Endothelial cell of hepatic sinusoid (primary cell): ENCODE data around the gene MMD.
"Not testable (repeated sequence)": the region's sequence is repeated elsewhere in the genome, so short reads cannot be mapped to it uniquely, and the experiment has no call there.

ENCODE experiments used
- in situ Hi-C: cut with HindIII; loops from 2 replicates; pipeline ENCODE4 v1.10.0; 2017; ENCODE audit warnings: low sequenced_read_pairs

Gene MMD

DNA sequence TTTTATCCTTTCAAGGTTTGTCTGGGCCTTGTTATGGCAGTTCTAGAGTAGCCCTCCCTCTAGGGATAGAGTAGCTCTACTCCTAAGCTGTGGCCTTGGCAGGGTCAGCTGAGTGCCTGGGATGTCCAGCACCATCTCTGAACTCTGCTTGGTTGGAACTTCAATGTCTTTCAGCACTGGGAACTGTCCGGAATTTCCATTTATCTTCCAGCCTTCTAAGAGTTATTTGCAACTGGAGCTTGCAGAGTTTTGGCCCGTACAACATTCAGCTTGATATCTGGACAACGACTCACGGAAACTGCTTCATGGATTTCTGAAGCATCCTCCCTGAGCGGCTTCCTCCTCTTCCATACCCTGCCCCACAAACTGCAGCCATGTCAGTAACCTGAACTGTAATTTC, 22.9 kb downstream of the MMD start:
- in situ Hi-C loops, result no loop called here

DNA sequence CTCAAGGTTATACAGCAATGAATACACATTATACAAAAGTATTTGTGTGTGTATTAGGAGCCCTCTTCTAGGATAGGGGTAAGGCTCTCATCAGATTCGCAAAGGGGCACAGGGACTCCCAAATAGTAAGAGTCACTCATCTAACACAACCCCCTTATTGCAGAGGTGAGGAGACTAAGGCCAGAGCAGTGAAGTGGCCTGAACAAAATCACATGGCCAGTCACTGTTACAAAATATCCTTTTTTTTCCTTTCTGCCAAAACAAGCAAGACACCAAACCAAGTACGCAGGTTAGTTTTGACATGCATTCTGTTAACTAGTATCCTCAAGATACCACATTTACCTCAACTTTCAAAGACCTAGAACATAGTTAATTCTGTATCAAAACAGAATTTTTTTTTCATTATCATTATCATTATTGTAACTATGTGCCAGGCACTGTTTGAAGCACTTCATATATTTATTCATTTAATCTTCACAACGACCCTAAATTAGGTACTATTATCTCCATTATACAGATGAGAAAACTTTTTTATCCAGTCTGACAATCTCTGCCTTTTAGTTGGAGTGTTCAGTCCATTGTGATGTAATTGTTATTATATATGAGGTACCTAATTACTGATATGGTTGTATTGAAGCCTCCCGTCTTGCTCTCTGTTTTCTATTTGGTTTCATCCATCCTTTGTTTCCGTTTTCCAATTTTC, 25.7 kb downstream of the MMD start:
- in situ Hi-C loops, result no loop called here

DNA sequence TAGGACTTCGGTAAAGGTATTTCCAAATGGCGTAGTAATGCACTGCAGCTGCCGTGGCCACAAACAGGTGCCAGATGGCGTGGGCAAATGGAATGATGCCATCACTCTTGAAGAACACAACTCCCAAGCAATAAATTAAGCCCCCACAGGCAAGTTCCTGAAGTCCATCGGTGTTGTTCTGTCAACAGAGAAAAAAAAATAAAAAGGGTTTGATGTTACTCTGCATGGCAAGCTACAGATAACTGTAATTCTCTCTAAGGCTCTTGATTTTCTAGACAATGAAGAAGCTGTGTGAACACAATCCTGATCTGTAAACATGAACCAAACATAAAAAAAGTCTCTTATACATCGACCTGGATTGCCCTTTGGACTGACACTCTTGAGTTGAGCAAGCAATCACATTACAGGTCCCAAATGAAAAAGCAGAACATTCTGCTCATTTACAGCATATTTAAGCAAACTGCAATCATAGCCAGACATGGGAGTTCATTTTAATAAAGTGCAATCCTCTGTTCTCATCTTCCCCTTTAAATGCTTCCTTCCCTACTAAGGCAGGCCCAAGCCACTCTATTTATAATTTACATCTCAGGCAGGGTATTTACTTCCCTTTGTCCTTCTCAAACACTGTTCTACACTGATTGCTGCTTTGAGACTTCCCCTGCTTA, 27.1 kb downstream of the MMD start:
- in situ Hi-C loops, result no loop called here

DNA sequence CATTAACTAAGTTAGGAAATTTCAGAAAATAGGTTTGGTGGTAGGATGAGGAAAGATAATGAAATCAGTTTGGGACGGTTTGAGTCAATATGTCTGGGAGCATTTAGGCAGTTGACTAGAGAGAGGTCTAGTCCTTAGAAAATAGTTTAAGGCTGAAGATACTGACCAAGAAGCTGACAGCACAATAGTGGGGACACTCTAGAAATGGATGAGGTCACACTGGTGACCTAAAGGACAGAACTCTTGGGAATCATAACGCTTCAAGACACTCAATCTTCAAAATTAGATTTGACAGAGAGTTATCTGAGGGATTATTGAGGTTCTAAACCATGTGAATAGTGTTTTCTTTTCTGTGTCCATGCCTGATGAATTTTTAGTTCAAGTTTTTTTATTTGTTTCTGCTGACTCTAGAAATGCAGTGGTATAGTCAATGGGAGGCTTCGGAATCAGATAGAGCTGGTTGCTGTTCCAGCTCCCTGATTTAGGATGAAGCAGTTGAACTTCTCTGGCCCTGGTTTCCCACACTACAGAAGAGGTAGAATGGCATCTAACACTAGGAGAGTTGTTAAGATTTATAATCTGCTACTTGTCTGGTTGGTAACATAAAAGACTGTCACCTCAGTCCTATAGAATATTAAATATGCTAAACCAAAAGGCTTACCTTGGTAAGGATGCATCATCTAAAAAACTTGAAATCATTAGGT, 29.7 kb downstream of the MMD start:
- in situ Hi-C loops, result no loop called here

DNA sequence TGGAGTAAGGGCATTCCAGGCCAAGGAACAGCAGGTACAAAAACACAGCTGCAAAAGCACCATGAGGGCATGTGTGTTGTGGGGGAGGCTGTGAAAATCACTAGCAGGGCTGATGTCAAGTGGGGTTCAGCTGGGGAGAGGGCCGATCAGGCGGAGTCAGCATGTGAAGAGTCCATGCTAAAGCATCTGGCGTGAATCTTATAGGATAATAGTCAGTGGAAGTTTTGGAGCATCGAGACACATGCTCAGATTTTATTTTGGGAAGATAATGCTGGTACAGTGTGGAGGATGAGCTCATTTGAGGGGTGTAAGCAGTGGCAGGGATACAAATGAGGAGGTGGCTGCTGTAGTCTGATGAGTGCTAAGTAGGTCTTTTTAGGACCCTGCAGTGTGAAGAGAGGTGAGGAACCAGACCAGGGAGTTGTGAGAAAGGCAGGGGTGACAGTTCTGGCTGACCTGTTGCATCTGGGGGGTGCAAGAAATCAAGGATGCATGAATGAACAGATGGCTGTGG, 30.3 kb downstream of the MMD start:
- in situ Hi-C loops, result no loop called here

DNA sequence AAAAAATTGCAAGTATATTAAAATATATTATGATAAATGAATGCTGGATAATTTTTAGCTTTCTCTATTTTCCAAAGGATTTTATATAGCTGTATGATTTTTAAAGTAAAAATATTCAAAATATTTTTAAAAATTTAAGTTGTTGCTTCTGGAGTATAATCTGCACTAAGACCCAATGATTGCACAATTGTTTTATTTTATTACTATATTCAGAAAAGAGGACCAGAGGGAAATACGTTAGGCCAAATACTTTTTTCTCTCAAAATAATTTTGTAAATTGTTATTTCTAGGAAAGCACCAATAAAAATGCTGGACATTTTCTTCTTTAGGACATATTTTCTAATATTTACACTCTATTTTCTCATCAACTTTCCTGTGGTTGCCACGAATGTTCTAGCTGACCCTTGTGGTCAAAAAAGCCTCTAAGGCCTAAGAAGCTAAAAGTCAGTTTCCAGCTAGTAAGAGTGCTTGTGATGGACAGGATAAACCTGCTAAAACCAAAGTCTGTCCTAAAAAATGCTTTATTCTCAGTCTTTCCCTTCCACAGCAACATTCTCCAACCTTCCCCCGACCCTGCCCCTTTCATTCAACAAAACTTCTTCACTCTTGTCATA, 31.2 kb downstream of the MMD start:
- in situ Hi-C loops, result no loop called here

DNA sequence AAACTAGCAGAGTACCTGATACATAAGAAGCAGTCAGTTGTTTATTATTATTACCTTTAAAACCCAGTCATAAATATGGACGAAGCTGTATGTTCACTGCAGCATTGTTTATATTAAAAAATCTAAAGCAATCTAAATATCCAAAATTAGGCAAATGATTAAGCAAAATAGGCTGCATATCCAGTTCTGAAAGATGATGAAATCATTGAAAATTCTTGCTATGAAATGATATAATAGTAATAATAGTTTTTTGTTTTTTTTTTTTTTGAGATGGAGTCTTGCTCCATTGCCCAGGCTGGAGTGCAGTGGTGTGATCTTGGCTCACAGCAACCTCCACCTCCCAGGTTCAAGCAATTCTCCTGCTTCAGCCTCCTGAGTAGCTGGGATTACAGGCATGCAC, 31.9 kb downstream of the MMD start:
- in situ Hi-C loops, result not testable (repeated sequence)

DNA sequence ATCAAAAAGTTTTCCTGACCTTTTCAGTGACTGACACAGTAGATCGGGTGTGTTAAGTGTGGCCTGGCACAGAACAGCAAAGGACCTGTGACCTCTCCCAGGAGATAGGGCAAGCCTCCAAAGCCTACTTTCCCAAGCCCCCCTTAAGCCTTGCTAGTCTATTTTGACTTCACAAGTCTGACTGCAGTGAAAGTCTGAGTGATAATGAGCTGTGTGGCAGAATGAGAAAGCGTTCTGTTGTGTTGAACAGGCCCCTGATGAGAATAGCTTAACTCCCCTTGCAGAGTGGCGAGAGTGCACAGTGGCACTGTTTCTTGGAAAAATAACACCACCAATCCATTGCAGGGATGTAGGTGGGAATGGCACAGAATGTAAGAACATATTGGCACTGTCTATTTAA, 32.8 kb downstream of the MMD start:
- in situ Hi-C loops, result no loop called here

DNA sequence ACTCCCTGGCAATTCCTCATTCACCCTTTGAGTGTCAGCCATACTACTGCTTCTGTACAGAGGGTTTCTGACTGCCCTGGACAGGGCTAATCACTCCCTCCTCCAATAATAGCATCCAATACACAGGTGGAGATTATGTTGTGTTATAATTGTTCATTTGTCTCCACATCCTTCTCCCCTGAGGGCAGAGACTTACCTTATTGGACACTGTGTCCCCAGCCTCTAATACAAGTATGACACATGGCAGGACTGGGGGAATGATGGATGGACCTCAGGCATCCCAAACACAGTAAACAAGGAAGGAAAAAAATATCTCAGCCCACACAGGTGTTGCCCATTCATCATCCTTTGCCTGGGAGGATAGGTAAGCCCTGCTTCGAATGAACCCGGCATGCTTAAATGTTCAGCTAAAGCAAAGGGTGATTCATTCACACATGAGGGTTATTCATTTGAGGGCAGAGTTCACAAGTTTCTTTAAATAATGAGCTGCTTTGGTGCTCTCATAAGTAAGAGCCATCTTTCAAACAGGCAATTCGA, 34.8 kb downstream of the MMD start:
- in situ Hi-C loops, result no loop called here

DNA sequence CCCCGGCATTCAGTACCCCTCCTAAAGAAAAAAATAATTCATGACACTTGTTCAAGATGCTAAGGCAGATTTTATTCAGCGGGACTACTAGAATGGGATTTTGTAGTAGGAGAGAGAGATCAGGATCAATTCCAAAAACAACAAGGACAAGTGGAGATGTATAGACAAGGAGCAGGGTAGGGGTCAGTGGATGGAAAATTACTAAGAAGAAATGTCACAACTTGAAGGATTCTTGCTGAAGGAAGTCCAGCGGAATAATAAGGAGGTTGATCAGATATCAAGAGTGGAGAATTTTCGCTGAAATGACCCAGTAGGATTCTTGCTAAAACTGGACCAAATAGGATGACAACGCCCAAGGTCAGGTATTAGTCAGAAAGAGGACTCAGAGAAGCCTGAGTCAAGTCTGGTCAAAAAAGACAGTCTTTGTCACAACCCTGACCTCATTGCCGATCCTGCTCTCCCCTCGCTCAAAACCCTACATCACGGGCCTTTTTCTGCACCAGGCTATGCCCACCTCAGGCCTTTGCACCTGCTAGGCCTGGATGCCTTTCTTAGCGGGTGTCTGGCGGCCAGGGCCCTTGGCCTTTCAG, 36.9 kb downstream of the MMD start:
- in situ Hi-C loops, result no loop called here

DNA sequence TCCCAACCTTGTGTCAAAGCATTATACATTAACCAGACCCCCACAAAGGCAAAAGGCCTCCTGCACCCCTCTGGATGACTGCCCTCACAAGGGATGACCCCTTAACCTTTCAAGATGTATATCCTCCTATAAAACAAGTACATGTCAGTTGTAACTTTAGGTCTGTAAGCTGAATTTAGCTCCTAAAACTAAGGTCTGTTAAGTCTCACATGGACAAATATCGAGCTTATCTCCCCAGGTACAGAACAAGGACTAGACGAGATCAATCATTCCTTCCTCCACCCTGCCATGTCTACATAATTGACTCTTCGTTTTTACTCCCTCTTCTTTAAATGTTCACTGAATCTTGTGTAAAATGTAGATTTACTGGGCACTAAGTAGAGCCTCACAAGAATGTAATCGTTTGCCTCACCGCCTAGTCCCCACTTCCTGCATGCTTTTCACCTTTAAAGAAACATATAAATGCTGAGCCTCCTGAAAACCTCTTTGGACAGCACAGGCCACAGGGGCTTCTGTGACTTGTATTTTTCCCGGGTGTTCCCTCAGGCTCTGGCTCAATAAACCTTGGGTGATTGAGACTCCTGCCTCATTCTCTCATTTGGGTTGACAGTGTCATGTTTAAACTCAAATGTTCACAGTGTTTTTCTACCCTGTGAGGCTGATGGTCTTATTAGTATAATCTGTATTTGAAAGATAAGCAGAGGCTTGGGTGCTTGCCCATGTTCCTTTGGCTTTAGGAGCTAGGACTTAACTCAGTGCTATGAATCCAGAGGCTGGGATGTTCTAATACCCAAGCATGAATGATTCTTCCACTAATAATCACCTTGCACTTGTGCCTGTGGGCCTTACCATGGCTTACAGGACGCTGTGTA, 37.6 kb downstream of the MMD start:
- in situ Hi-C loops, result no loop called here

DNA sequence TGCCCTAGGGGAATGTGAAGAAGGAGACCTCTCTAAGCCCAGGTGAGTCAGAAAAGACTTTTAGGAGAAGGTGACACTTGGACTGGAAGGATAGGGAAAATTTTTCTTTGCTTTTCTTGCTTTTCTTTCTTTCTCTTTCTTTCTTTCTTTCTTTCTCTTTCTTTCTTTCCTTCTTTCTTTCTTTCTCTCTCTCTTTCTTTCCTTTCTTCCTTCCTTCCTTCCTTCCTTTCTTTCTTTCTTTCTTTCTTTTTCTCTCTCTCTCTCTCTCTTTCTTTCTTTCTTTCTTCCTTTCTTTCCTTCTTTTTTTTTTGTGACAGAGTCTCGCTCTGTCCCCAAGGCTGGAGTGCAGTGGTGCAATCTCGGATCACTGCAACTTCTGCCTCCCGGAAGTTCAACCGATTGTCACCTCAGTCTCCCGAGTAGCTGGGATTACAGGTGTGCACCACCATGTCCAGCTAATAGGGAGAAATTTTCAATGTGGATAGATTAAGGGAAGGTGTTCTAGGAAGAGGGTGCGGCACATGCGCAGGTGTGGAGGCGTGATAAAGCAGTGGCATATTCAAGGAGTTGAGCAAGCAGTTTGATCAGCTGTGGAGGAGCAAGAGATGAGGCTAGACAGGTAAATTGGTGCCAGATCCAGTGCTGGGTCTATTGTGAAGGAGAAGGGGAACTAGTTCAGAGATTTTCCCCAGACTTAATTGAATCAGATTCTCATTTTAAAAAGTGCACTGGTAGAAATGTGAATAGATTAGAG, 40.4 kb downstream of the MMD start:
- in situ Hi-C loops, result no loop called here

DNA sequence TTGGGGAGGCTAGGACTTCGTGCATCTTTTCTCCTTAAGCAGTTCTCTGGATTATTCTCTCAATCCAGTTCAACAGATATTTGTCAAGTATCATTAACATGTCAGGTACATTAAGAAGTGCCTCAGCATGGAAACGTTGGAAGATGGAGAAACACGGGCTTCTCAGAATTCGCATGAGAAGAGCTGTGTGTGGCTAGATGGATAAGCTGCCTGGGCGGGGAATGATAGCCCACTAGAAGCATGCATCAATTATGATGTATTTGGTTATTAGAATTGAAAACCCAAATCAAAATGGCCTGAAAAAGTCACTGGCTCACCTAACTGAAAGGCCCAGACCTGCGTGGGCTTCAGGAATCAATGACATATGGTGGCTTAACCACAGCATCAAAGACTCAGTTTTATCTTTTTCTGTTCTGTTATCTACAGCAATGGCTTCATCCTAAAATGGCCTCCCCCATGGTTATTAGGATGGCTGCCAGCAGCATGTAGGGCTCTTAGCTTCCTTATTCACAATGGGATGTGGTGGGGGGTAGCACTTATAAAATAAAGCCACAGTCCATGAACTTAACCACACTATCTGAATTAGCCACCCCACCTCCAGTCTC, 43.9 kb downstream of the MMD start:
- in situ Hi-C loops, result no loop called here

DNA sequence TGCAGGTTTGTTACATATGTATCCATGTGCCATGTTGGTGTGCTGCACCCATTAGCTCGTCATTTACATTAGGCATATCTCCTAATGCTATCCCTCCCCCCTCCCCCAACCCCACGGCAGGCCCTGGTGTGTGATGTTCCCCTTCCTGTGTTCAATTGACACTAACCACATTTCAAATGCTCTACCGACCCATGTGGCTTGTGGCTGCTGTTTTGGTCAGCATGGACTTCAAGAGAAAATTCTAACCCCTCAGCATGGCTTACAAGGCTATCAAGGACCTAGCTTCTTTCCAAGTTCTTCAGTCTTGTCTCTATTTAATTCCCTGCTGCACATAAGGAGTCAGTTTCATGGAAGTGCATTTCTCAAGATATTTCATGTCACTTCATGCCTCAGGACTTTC, 52.9 kb downstream of the MMD start:
- in situ Hi-C loops, result loop anchor here (5.0 kb wide), 1 partner anchor 74 kb away; no protein-coding TSS in a partner anchor

DNA sequence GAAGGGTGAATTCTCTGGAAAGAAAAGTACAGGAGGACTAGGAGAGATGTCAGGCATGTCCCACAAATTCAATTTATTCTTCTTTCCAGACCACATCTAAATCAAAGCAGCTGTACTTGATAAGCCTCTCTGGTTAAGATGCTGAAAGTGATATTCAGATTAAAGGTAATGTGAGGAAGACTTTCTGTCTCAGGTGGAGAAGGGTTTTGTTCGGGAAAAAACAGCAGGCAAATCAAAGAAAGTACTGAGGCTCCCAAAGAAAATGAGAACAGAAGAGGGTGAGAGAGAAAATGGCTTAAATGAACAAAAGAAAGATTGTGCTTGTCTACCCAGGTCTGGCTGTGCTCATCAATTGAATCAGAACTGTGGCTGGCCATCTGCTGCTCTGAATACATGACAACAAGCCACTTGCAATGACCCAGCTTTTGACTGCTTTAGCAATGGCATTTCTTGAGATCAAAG, 55.6 kb downstream of the MMD start:
- in situ Hi-C loops, result loop anchor here (5.0 kb wide), 1 partner anchor 76 kb away; no protein-coding TSS in a partner anchor

DNA sequence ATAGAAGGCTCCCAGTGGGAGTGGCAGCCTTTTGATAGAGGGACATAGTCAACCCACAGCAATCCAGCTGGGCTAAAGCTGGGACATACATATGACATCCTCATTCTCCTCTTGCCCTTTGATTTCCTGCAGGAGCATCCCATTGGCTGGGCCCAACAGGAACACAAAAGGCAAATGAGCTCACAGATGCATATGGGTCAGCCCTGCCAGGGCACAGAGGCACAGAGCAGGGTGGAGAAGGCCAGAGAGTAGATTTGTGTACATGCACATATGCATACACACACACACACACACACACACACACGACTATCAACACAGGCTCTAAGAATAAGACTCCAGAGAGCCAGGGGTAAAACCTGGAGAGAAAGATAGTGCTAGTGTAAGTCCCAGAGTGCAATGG, 58.6 kb downstream of the MMD start:
- in situ Hi-C loops, result no loop called here

DNA sequence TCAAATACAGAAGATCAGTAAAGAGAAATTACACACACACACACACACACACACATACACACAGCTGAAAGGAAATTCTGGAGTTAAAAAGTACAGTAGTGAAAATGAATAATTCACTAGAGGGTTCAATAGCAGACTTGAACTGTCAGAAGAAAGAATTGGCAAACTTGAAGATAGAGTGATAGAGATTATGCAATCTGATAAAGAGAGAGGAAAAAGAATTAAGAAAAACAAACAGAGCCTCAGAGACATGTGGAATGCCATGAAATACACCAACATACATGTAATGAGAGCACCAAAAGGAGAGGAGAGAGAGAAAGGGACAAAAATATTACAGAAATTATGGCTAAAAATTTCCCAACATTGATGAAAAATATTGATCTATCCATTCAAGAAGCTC, 60.7 kb downstream of the MMD start:
- in situ Hi-C loops, result no loop called here
